Measurements from ENCODE around the gene ADAMTS10.

The ADAMTS10 gene

DNA sequence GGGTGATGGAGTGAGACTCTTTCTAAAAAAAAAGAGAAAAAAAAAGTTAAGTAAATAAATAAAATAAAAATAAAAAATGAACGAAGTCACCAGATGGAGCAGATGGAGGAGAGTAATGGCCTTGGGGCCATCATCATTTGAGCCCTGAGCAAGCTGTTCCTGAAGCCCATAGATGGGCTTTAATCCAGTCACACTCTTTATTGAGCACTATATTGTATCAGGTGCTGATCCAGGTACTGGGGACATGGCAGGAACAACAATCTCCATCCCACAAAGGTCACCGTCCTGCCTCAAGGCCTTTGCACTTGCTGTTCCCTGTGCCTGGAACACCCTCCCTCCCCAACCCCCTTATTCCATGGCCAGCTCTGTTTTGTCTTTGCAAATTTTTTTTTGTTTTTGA lies 3.9 kb upstream of the ADAMTS10 start:
- Histone ChIP-seq H3K27me3 (replicated peaks; ENCODE audit: control insufficient read depth, insufficient read depth, low read length) (no peaks in the 10 kb centered on the region), H3K36me3 (ENCODE audit: control insufficient read depth, insufficient read depth, low read length) (no peaks in the 10 kb centered on the region), H3K4me3 (replicated peaks; ENCODE audit: low read depth, low read length) (no peak overlapping the region)
- TF ChIP-seq CTCF (IDR thresholded peaks at IDR 0.05; ENCODE audit: insufficient read depth, low read length, poor library complexity, severe bottlenecking) = no peak
- no peak for DNase-seq (ENCODE audit: extremely low read depth, insufficient read length)

GRCh38 chr19:8612807-8613171 lies 2.3 kb upstream of the ADAMTS10 start:
- H3K36me3 ChIP-seq (ENCODE audit: control insufficient read depth, insufficient read depth, low read length) = no peaks in the 10 kb centered on the region

DNA sequence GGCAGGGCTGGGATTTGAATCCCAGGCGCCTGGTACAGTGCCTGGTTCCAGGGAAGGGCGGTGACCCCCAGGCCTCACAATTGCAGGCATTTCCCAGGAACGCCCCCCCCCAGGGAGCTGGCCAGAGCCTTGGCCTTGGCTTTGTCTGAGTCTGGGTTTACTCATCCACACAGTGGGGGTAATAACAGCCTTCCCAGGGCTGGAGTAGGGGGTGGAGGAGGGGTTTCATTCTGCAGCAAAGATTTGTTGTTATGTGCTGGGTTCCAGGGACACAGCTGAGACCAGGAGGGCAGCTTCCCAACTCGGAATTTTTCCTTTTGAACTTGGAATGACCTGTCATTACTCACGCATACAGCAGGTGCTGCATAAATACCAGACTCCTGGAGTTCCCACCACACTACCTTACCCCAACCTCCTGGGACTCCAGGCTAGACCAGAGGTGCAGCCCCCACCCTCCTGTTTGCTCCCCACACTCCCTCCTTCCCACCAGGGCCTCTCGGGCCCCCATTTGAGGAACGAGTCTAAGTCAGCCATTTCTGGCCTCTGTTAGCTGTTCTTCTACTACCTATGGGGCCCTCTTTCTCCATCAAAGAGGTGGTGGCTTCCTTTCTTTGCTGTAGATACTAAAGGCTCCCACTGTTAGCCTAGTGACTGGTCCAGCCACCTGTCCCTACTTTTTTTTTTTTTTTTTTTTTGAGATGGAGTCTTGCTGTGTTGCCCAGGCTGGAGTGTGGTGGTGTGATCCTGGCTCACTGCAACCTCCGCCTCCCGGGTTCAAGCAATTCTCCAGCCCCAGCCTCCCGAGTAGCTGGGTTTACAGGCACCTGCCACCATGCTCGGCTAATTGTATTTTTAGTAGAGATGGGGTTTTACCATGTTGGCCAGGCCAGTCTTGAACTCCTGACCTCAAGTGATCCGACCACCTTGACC lies 1.6 kb upstream of the ADAMTS10 start:
- TF ChIP-seq CTCF (IDR thresholded peaks at IDR 0.05; ENCODE audit: insufficient read depth, low read length, poor library complexity, severe bottlenecking) = no peak
- Histone ChIP-seq H3K4me3 (replicated peaks; ENCODE audit: low read depth, low read length) (no peak overlapping the region), H3K36me3 (ENCODE audit: control insufficient read depth, insufficient read depth, low read length) (no peaks in the 10 kb centered on the region), H3K27me3 (replicated peaks; ENCODE audit: control insufficient read depth, insufficient read depth, low read length) (no peaks in the 10 kb centered on the region; the same call in 1 of the 2 replicates)
- DNase-seq (ENCODE audit: extremely low read depth, insufficient read length) = no peak

More at GRCh38 chr19:8612807-8613171, 2.3 kb upstream of the ADAMTS10 start:
- TF ChIP-seq CTCF (IDR thresholded peaks at IDR 0.05; ENCODE audit: insufficient read depth, low read length, poor library complexity, severe bottlenecking) = no peak
- Histone ChIP-seq H3K4me3 (replicated peaks; ENCODE audit: low read depth, low read length) (no peak overlapping the region), H3K27me3 (replicated peaks; ENCODE audit: control insufficient read depth, insufficient read depth, low read length) (no peaks in the 10 kb centered on the region; the same call in 1 of the 2 replicates)
- DNase-seq (ENCODE audit: extremely low read depth, insufficient read length) = no peak

- no peak for DNase-seq (ENCODE audit: extremely low read depth, insufficient read length)
- no peak overlapping the region for H3K4me3 ChIP-seq (replicated peaks; ENCODE audit: low read depth, low read length)
- H3K27me3 ChIP-seq (replicated peaks; ENCODE audit: control insufficient read depth, insufficient read depth, low read length) = no peaks in the 10 kb centered on the region; the same call in 1 of the 2 replicates
- no peaks in the 10 kb centered on the region for H3K36me3 ChIP-seq (ENCODE audit: control insufficient read depth, insufficient read depth, low read length)
- no peak for TF ChIP-seq CTCF (IDR thresholded peaks at IDR 0.05; ENCODE audit: insufficient read depth, low read length, poor library complexity, severe bottlenecking)
These were observed 919 bp upstream of the ADAMTS10 start for GRCh38 chr19:8611391-8611876.

GRCh38 chr19:8610936-8611300 lies 403 bp upstream of the ADAMTS10 start:
- Histone ChIP-seq H3K27me3 (replicated peaks; ENCODE audit: control insufficient read depth, insufficient read depth, low read length) (no peaks in the 10 kb centered on the region; the same call in 1 of the 2 replicates), H3K36me3 (ENCODE audit: control insufficient read depth, insufficient read depth, low read length) (no peaks in the 10 kb centered on the region), H3K4me3 (replicated peaks; ENCODE audit: low read depth, low read length) (no peak overlapping the region)
- no peak for TF ChIP-seq CTCF (IDR thresholded peaks at IDR 0.05; ENCODE audit: insufficient read depth, low read length, poor library complexity, severe bottlenecking)
- no peak for DNase-seq (ENCODE audit: extremely low read depth, insufficient read length)

Data from GM06990 (cell line).